HUES48 (cell line): ENCODE results near the gene CADPS.

ENCODE experiments used
- H3K27ac ChIP-seq: one replicate; pipeline ENCODE4 v1.7.0; 2013; ENCODE audit warnings: low read depth, low read length, inconsistent platforms
- H3K27me3 ChIP-seq: 2 replicates; pipeline ENCODE4 v1.6.1; 2013; ENCODE audit warnings: mild to moderate bottlenecking, low read length; ENCODE audit not compliant: control insufficient read depth, insufficient read depth
- H3K36me3 ChIP-seq: 2 replicates; pipeline ENCODE4 v1.6.1; 2013; ENCODE audit warnings: low read length; ENCODE audit not compliant: control insufficient read depth, insufficient read depth
- H3K4me1 ChIP-seq: 2 replicates; pipeline ENCODE4 v1.6.1; 2013; ENCODE audit warnings: mild to moderate bottlenecking, low read length; ENCODE audit not compliant: control insufficient read depth, insufficient read depth
- H3K4me3 ChIP-seq: 2 replicates; pipeline ENCODE4 v1.5.1; 2013; ENCODE audit warnings: mild to moderate bottlenecking, low read depth, low read length
- H3K9ac ChIP-seq: 2 replicates; pipeline ENCODE4 v1.6.1; 2013; ENCODE audit warnings: mild to moderate bottlenecking, low read depth, low read length, moderate library complexity
- H3K9me3 ChIP-seq: 2 replicates; pipeline ENCODE4 v1.6.1; 2013; ENCODE audit warnings: low read length; ENCODE audit not compliant: control insufficient read depth, insufficient read depth

Gene CADPS

DNA sequence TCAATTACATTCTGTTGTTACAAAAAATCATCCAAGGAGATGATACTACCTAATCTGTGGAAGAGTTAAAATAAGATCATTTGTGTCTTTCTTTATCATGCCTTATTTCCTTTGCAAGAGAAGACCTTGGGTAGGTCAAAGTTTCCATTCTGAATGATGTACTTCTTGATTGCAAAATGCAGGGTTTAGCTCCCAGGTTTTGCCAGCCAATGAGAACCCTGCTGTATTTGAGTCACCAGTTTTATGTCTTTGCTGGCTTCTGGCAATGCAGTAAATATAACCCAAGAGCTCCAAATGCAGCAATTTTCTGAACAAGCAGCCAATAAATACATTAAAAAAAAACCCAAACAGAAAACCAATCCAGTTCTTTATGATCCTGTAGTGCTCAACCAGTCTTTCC, 204.9 kb downstream of the CADPS start:
- Histone ChIP-seq H3K9me3 (no peaks in the 10 kb centered on the region), H3K27me3 (no peaks in the 10 kb centered on the region), H3K27ac (no peak overlapping the region), H3K36me3 (no peaks in the 10 kb centered on the region), H3K9ac (no peak overlapping the region), H3K4me1 (0 out of 2 replicates have a peak, but pooled peaks cover 4% of the 10 kb centered on the region), H3K4me3 (no peak overlapping the region)

- H3K36me3 ChIP-seq: no peaks in the 10 kb centered on the region
- no peak overlapping the region for H3K4me3 ChIP-seq
- H3K9me3 ChIP-seq: no peaks in the 10 kb centered on the region
- no peak overlapping the region for H3K9ac ChIP-seq
- H3K4me1 ChIP-seq: 0 out of 2 replicates have a peak, but pooled peaks cover 4% of the 10 kb centered on the region
- H3K27ac ChIP-seq: no peak overlapping the region
- H3K27me3 ChIP-seq: no peaks in the 10 kb centered on the region
These were observed 206.1 kb downstream of the CADPS start for GRCh38 chr3:62669161-62669560.

DNA sequence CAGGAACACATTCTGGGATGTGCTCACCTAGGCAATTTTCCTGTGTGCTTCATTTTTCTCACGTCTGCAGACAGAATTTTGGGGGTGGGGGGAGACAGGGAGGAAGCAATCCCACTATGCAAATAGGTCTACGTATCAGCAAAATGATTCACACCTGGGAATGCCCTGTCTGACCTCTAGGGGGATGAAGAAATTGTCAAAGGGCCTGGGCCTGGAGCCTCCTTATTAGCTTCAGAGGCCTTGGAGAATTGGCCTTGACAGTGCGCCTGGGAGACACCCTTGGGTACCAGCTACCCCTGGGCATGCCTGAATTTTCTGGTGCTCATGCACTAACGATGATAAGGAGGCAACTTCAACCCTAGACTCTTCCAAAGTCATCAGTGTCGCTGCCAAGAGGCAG, 207.5 kb downstream of the CADPS start:
- Histone ChIP-seq H3K4me3 (no peak overlapping the region), H3K4me1 (0 out of 2 replicates have a peak, but pooled peaks cover 4% of the 10 kb centered on the region), H3K27me3 (no peaks in the 10 kb centered on the region), H3K27ac (no peak overlapping the region), H3K36me3 (no peaks in the 10 kb centered on the region), H3K9me3 (no peaks in the 10 kb centered on the region), H3K9ac (no peak overlapping the region)

GRCh38 chr3:62665627-62666437, 209.4 kb downstream of the CADPS start:
- Histone ChIP-seq H3K9ac (no peak overlapping the region), H3K4me1 (0 out of 2 replicates have a peak, but pooled peaks cover 4% of the 10 kb centered on the region), H3K9me3 (no peaks in the 10 kb centered on the region), H3K4me3 (no peak overlapping the region), H3K36me3 (no peaks in the 10 kb centered on the region), H3K27me3 (no peaks in the 10 kb centered on the region), H3K27ac (no peak overlapping the region)

DNA sequence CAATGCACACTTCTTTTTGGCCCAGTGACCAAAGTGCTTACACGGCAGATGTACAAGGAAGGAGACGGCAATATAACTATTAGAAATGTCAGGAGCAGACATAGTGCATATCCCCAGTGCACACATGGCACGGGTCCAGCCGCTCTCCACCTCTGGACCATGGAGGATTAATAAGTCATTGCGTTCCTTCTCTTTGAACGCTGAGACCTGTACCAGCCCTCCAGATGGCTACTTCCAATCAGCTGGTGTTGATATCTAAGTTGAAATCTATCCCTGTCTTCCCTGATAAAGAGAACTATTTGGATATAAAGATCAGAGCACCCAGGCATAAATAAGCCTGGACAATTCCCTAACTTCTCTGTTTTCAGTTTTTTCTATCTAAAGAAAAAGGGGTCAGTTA, 212.5 kb downstream of the CADPS start:
- H3K36me3 ChIP-seq: no peaks in the 10 kb centered on the region
- H3K4me1 ChIP-seq: no peaks in the 10 kb centered on the region
- no peak overlapping the region for H3K27ac ChIP-seq
- H3K9me3 ChIP-seq: no peaks in the 10 kb centered on the region
- H3K27me3 ChIP-seq: no peaks in the 10 kb centered on the region
- no peak overlapping the region for H3K9ac ChIP-seq
- no peak overlapping the region for H3K4me3 ChIP-seq

- H3K4me3 ChIP-seq: no peak overlapping the region
- no peak overlapping the region for H3K9ac ChIP-seq
- H3K27ac ChIP-seq: no peak overlapping the region
- no peaks in the 10 kb centered on the region for H3K27me3 ChIP-seq
- H3K4me1 ChIP-seq: no peaks in the 10 kb centered on the region
- no peaks in the 10 kb centered on the region for H3K9me3 ChIP-seq
- H3K36me3 ChIP-seq: no peaks in the 10 kb centered on the region
These were observed 215.6 kb downstream of the CADPS start for GRCh38 chr3:62659660-62660059.

DNA sequence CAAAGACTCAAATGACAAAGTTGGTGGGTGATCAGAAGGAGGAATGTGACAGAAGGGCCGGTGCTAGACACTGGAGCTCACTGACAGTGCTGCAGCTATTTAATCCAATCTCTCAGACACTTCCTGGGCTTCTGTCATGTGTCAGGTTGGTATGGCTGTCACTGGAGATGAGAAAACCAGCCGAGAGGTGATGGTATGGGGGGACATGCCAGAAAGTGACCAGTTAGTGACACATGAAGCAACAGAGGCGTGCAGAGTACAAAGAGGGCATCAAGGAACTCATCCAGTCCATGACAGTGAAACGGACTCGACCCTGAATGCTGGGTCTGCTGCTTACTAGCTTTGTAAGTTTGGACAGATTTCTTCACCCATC, 219.5 kb downstream of the CADPS start:
- H3K4me3 ChIP-seq: no peak overlapping the region
- H3K27me3 ChIP-seq: no peaks in the 10 kb centered on the region
- no peak overlapping the region for H3K27ac ChIP-seq
- H3K9ac ChIP-seq: no peak overlapping the region
- H3K9me3 ChIP-seq: no peaks in the 10 kb centered on the region
- H3K36me3 ChIP-seq: no peaks in the 10 kb centered on the region
- no peaks in the 10 kb centered on the region for H3K4me1 ChIP-seq

- Histone ChIP-seq H3K36me3 (no peaks in the 10 kb centered on the region), H3K27me3 (no peaks in the 10 kb centered on the region), H3K9me3 (no peaks in the 10 kb centered on the region), H3K27ac (no peak overlapping the region), H3K9ac (no peak overlapping the region), H3K4me3 (no peak overlapping the region), H3K4me1 (no peaks in the 10 kb centered on the region)
These were observed 220.0 kb downstream of the CADPS start for GRCh38 chr3:62655056-62655690.

DNA sequence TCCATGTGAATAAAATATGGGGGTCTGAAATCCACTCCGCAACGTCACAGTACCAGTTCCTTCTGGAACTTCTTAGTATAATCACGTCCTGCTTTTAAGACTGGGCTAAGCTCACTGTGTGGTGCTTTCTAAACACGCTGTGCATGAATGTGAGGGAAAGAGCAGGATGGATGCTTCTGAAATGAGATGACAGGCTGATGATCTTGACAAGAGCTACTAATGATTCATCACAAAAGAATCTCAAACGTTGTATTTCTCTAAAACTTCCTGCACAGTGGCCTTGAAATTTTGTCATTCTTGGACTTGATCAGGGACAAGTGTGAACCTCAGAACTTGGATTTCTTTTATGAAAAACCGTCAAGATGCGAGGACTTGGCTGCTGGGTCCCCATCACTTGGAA, 221.4 kb downstream of the CADPS start:
- Histone ChIP-seq H3K9ac (no peak overlapping the region), H3K4me1 (no peaks in the 10 kb centered on the region)

GRCh38 chr3:62647711-62648110, 227.5 kb downstream of the CADPS start:
- H3K27me3 ChIP-seq: no peaks in the 10 kb centered on the region
- no peak overlapping the region for H3K4me3 ChIP-seq
- H3K27ac ChIP-seq: no peak overlapping the region
- H3K9ac ChIP-seq: no peak overlapping the region
- no peaks in the 10 kb centered on the region for H3K9me3 ChIP-seq
- no peaks in the 10 kb centered on the region for H3K36me3 ChIP-seq
- H3K4me1 ChIP-seq: no peaks in the 10 kb centered on the region

More for the DNA sequence above, 221.4 kb downstream of the CADPS start:
- H3K4me3 ChIP-seq: no peak overlapping the region
- no peaks in the 10 kb centered on the region for H3K9me3 ChIP-seq
- no peak overlapping the region for H3K27ac ChIP-seq
- no peaks in the 10 kb centered on the region for H3K36me3 ChIP-seq
- H3K27me3 ChIP-seq: no peaks in the 10 kb centered on the region

- no peak overlapping the region for H3K4me3 ChIP-seq
These were observed 230.7 kb downstream of the CADPS start for GRCh38 chr3:62644493-62644892.

More at GRCh38 chr3:62644493-62644892, 230.7 kb downstream of the CADPS start:
- no peak overlapping the region for H3K9ac ChIP-seq
- no peaks in the 10 kb centered on the region for H3K9me3 ChIP-seq
- H3K4me1 ChIP-seq: no peaks in the 10 kb centered on the region; the same call in 1 of the 2 replicates
- no peaks in the 10 kb centered on the region for H3K36me3 ChIP-seq
- H3K27ac ChIP-seq: no peak overlapping the region
- H3K27me3 ChIP-seq: no peaks in the 10 kb centered on the region
